Pancreas (tissue), 10 donors: ENCODE data around the gene MDP1. TPM values are rescaled to one million over a fixed set of nuclear protein-coding genes. Genes with fewer than 3 reads are reported as not detected.

Experiments
- ATAC-seq, 4 donors: fragments of 200-7000 bp; cut with Tn5 transposase; one replicate each; pipeline versions ENCODE4 v1.8.0 to v1.9.1; 2020; ENCODE audit warnings: mild to moderate bottlenecking in 4 of 4, moderate library complexity in 4 of 4
- DNase-seq, 6 donors: peaks; one replicate each; pipeline ENCODE4 v3.0.0-alpha.2; 2020
- FAIRE-seq: peaks from 2 replicates; lab custom pipeline; 2012; peaks lifted over from hg19 to GRCh38; lab: Jason Lieb, UNC
- H3K27ac ChIP-seq, 4 donors: fragments of 200-600 bp; sonication (generic); 1 replicate in 3 of 4; 2 replicates in 1 of 4; pipeline versions ENCODE4 v1.5.0 to v1.8.0; 2020
- H3K27me3 ChIP-seq, 4 donors: fragments of 200-600 bp; one replicate each; pipeline ENCODE4 v1.8.0; 2021
- H3K36me3 ChIP-seq, 3 donors: fragments of 200-600 bp; sonication (generic) in 1 of 3; one replicate each; pipeline versions ENCODE4 v1.5.0 to v1.8.0; 2020 to 2021
- H3K4me1 ChIP-seq, 3 donors: fragments of 200-600 bp; one replicate each; pipeline ENCODE4 v1.8.0; 2021
- H3K4me3 ChIP-seq, 4 donors: fragments of 200-600 bp; sonication (generic) in 2 of 4; one replicate each; pipeline versions ENCODE4 v1.5.0 to v1.8.0; 2020 to 2021
- H3K9me3 ChIP-seq, 4 donors: fragments of 200-600 bp; one replicate each; pipeline ENCODE4 v1.8.0; 2021
- CTCF ChIP-seq, 4 donors: fragments of 200-600 bp; sonication (generic) in 3 of 4; IDR thresholded peaks; one replicate each; pipeline versions ENCODE4 v1.5.0 to v1.8.0; 2021; ENCODE audit warnings: antibody characterized with exemption in 4 of 4
- WGBS, 2 donors: extraction: QIAGEN DNeasy Blood & Tissue Kit; methylation state at CpG; one replicate each; pipeline ENCODE4 v1.1.7; 2013; 5-methylcytosine and 5-hydroxymethylcytosine counted together
- intact Hi-C, 3 donors: fragments of 100-400 bp; cut with DNase I; formaldehyde crosslinking; loops; one replicate each; pipeline versions ENCODE4 v1.11.1 to v1.14.2; 2022
- polyA plus RNA-seq, 2 donors: library from polyadenylated mRNA; stranded (reverse); fragments of 200-250 nt; gene quantifications; one replicate each; pipeline ENCODE4 v1.2.3, GENCODE V29; 2013
- total RNA-seq, 6 donors: library from RNA; stranded (reverse); fragmentation: NEBNext Ultra II Directional in 4 of 6; extraction: Animal tissue kit (Norgen Biotek cat#: 25700) in 4 of 6; gene quantifications; one replicate each; pipeline versions ENCODE4 v1.2.1 to v1.2.4, GENCODE V29; 2021 to 2023
- donor health status: healthy with polysubstance abuse.
- donor health status: DM: no; HTN: no; CAD: no; lungs with moderate emphysema.
- donor health status: DM: no; HTN: no; CAD: no.
- donor health status: control.
- donor health status: control.
- donor health status: Bipolar disorder and iron deficiency.
- donor health status: DM: yes; HTN: yes; CAD: no.
- donor health status: DM: no; HTN: no; CAD: no.
- donor health status: DM: no; HTN: no; CAD: no.
- donor health status: DM: yes; HTN: yes; CAD: no.

MDP1 gene
- total and polyA plus RNA-seq, 8 donors: 7.8 to 31.7 (median 10.3) TPM

GRCh38 chr14:24185741-24186140 lies 30.1 kb downstream of the MDP1 start:
- TF ChIP-seq CTCF (IDR thresholded peaks at IDR 0.05): no peak
- Histone ChIP-seq H3K4me3 (no peak overlapping the region), H3K9me3 (no peaks in the 10 kb centered on the region), H3K27me3 (no peaks in the 10 kb centered on the region), H3K27ac (no peak overlapping the region), H3K36me3 (peaks cover 3 to 47% (median 27%) of the 10 kb centered on the region in 3 donors), H3K4me1 (peaks cover 0 to 11% (median 9%) of the 10 kb centered on the region in 3 donors)
- intact Hi-C loops: no loop called here
- ATAC-seq (no peak), DNase-seq (peak in 1 of 6 donors; percentile 43), FAIRE-seq (no peak)
- 86 to 92% methylated on average over 11 of the region's 11 CpGs for WGBS, 2 donors

GRCh38 chr14:24185026-24185425 lies 30.8 kb downstream of the MDP1 start:
- H3K27me3 ChIP-seq: no peaks in the 10 kb centered on the region
- WGBS, 2 donors: 91 to 94% methylated on average over 7 of the region's 7 CpGs
- TF ChIP-seq CTCF (IDR thresholded peaks at IDR 0.05): no peak
- H3K36me3 ChIP-seq: peaks cover 3 to 53% (median 34%) of the 10 kb centered on the region in 3 donors
- no peak for FAIRE-seq
- intact Hi-C loops: no loop called here
- H3K4me1 ChIP-seq: peaks cover 0 to 11% (median 9%) of the 10 kb centered on the region in 3 donors
- no peak overlapping the region for H3K27ac ChIP-seq
- H3K4me3 ChIP-seq: no peak overlapping the region
- ATAC-seq: no peak
- DNase-seq: peak in 1 of 6 donors; percentile 26
- no peaks in the 10 kb centered on the region for H3K9me3 ChIP-seq

- FAIRE-seq (no peak), ATAC-seq (no peak), DNase-seq (peak in 1 of 6 donors; percentile 66)
- intact Hi-C loops: no loop called here
- no peaks in the 10 kb centered on the region for H3K9me3 ChIP-seq
- H3K27me3 ChIP-seq: no peaks in the 10 kb centered on the region
- TF ChIP-seq CTCF (IDR thresholded peaks at IDR 0.05): no peak
- no peak overlapping the region for H3K27ac ChIP-seq
- no peak overlapping the region for H3K4me3 ChIP-seq
- 86 to 87% methylated on average over 19 of the region's 19 CpGs for WGBS, 2 donors
- H3K36me3 ChIP-seq: peaks cover 3 to 55% (median 38%) of the 10 kb centered on the region in 3 donors
- H3K4me1 ChIP-seq: peaks cover 0 to 11% (median 9%) of the 10 kb centered on the region in 3 donors
These were observed 31.5 kb downstream of the MDP1 start for GRCh38 chr14:24184104-24184970.

GRCh38 chr14:24183014-24183481 lies 32.8 kb downstream of the MDP1 start:
- FAIRE-seq: no peak
- no peak for ATAC-seq
- peak in 1 of 6 donors; percentile 63 for DNase-seq
- no peak overlapping the region for H3K27ac ChIP-seq
- no peaks in the 10 kb centered on the region for H3K9me3 ChIP-seq
- H3K4me3 ChIP-seq: no peak overlapping the region
- peaks cover 3 to 63% (median 38%) of the 10 kb centered on the region in 3 donors for H3K36me3 ChIP-seq
- 87 to 94% methylated on average over 15 of the region's 15 CpGs for WGBS, 2 donors
- intact Hi-C loops: no loop called here
- no peaks in the 10 kb centered on the region for H3K27me3 ChIP-seq
- no peak for TF ChIP-seq CTCF (IDR thresholded peaks at IDR 0.05)
- H3K4me1 ChIP-seq: peaks cover 0 to 8% (median 5%) of the 10 kb centered on the region in 3 donors
